ENCODE measurements around the gene LYZL2. TPM values are rescaled to one million over a fixed set of nuclear protein-coding genes. Genes with fewer than 3 reads are reported as not detected.

LYZL2 gene
- total RNA-seq, 1 experiment from 2014 or later = not detected

DNA sequence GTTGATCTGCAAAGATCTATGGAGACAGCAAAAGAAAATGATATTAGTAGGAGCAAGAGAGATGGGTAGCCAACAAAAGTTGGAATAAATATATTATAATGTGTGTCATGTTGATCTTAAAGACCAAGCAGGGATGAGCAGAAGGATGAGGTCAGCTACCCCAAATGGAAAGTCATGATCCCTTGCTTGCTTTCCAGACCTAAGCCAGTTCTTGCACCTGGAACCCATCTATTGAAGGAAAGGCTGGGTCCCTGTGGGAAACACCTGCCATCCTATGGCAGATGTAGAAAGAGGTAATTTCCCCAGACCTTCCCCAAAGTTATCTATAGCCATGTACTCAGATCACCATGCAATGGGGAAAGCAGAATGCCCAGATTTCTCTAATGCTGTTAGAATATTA, 52.5 kb downstream of the LYZL2 start:
- no peaks in the 10 kb centered on the region for H4K20me1 ChIP-seq (ENCODE audit: insufficient read depth)
- no peaks in the 10 kb centered on the region for H3K9me2 ChIP-seq (ENCODE audit: insufficient read depth)
- no TSS peak for BruUV-seq (replicated peaks)
- ChIA-PET CTCF (no interaction called here), POLR2A (no interaction called here), RAD21 (ENCODE audit: low non-redundant PET in 1 of 2, low total read pairs in 2 of 2, uncharacterized antibody in 2 of 2, unreplicated experiment in 2 of 2) (no interaction called here)
- TF ChIP-seq SRF (IDR thresholded peaks at IDR 0.05; ENCODE audit: low read depth) (no peak), FOSL1 (IDR thresholded peaks at IDR 0.05; ENCODE audit: low read depth) (no peak), RAD21 (IDR thresholded peaks at IDR 0.05; ENCODE audit: low read depth) (no peak), ZNF274 (IDR thresholded peaks at IDR 0.05; ENCODE audit: low read depth, low read length) (no peak), ZFX (IDR thresholded peaks at IDR 0.05) (no peak), TCF7L2 (IDR thresholded peaks at IDR 0.05; ENCODE audit: borderline replicate concordance, extremely low read depth, insufficient read depth, insufficient read length) (no peak), YY1 (IDR thresholded peaks at IDR 0.05; ENCODE audit: extremely low read depth, insufficient replicate concordance, low read depth, low read length) (no peak), POLR2AphosphoS5 (IDR thresholded peaks at IDR 0.05; ENCODE audit: low read depth, low read length) (no peak)
- TF ChIP-seq, protein P1, sequence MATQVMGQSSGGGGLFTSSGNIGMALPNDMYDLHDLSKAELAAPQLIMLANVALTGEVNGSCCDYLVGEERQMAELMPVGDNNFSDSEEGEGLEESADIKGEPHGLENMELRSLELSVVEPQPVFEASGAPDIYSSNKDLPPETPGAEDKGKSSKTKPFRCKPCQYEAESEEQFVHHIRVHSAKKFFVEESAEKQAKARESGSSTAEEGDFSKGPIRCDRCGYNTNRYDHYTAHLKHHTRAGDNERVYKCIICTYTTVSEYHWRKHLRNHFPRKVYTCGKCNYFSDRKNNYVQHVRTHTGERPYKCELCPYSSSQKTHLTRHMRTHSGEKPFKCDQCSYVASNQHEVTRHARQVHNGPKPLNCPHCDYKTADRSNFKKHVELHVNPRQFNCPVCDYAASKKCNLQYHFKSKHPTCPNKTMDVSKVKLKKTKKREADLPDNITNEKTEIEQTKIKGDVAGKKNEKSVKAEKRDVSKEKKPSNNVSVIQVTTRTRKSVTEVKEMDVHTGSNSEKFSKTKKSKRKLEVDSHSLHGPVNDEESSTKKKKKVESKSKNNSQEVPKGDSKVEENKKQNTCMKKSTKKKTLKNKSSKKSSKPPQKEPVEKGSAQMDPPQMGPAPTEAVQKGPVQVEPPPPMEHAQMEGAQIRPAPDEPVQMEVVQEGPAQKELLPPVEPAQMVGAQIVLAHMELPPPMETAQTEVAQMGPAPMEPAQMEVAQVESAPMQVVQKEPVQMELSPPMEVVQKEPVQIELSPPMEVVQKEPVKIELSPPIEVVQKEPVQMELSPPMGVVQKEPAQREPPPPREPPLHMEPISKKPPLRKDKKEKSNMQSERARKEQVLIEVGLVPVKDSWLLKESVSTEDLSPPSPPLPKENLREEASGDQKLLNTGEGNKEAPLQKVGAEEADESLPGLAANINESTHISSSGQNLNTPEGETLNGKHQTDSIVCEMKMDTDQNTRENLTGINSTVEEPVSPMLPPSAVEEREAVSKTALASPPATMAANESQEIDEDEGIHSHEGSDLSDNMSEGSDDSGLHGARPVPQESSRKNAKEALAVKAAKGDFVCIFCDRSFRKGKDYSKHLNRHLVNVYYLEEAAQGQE (IDR thresholded peaks at IDR 0.05; ENCODE audit: low read depth) = no peak
- TF ChIP-seq, protein P2, sequence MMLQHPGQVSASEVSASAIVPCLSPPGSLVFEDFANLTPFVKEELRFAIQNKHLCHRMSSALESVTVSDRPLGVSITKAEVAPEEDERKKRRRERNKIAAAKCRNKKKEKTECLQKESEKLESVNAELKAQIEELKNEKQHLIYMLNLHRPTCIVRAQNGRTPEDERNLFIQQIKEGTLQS (IDR thresholded peaks at IDR 0.05) = no peak
- TF ChIP-seq, protein P3, sequence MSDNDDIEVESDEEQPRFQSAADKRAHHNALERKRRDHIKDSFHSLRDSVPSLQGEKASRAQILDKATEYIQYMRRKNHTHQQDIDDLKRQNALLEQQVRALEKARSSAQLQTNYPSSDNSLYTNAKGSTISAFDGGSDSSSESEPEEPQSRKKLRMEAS (IDR thresholded peaks at IDR 0.05) = no peak
- H3K4me3 ChIP-seq (replicated peaks in 1 of 2; ENCODE audit: low read depth in 1 of 2, low read length in 2 of 2) = no peak overlapping the region
- no peak for ATAC-seq
- H3K9me3 ChIP-seq (ENCODE audit: control insufficient read depth in 1 of 2, insufficient read depth in 1 of 2, low read depth in 1 of 2, low read length in 2 of 2) = no peaks in the 10 kb centered on the region
- intact Hi-C loops (cut with micrococcal nuclease) = no loop called here
- no peaks in the 10 kb centered on the region for H3K36me3 ChIP-seq (ENCODE audit: control insufficient read depth in 1 of 2, insufficient read depth in 2 of 2, low read length in 2 of 2)
- H3K9ac ChIP-seq (ENCODE audit: low read length) = no peak overlapping the region
- H3K4me2 ChIP-seq (ENCODE audit: low read length) = no peak overlapping the region
- H3K4me1 ChIP-seq (ENCODE audit: control insufficient read depth in 1 of 2, insufficient read depth in 2 of 2, low read length in 2 of 2) = no peaks in the 10 kb centered on the region
- DNase-seq (ENCODE audit: low read depth, low spot score) = no peak
- no peak overlapping the region for H2AFZ ChIP-seq (ENCODE audit: low read depth, low read length, poor library complexity, severe bottlenecking)
- no peaks in the 10 kb centered on the region for H3K79me2 ChIP-seq (ENCODE audit: insufficient read depth, low read length)
- H3K27me3 ChIP-seq (ENCODE audit: insufficient read depth, low read length) = no peaks in the 10 kb centered on the region
- no peak overlapping the region for H3K27ac ChIP-seq (ENCODE audit: low read depth, low read length)
